ENCODE measurements around the gene CCDC30.

DNA sequence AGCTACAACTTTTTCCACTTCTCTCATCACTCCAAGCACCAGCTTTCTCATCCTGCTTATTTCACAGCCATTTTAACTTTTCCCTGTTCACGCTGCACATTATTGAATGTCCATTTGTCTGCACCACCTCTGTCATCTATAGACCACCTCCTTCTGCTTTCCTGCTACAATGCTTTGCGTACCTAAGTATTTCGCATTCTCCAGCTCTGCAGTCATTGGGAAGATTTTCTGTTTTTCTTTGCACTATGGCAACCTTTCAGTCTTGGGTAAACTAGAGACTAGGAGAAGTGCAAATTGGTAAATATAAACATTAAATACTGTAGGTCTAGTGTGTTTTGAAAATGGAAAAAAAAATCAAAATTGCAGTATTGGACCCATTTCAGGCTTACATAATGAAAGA, 835 bp downstream of the CCDC30 start:
- TF ChIP-seq, protein P1, sequence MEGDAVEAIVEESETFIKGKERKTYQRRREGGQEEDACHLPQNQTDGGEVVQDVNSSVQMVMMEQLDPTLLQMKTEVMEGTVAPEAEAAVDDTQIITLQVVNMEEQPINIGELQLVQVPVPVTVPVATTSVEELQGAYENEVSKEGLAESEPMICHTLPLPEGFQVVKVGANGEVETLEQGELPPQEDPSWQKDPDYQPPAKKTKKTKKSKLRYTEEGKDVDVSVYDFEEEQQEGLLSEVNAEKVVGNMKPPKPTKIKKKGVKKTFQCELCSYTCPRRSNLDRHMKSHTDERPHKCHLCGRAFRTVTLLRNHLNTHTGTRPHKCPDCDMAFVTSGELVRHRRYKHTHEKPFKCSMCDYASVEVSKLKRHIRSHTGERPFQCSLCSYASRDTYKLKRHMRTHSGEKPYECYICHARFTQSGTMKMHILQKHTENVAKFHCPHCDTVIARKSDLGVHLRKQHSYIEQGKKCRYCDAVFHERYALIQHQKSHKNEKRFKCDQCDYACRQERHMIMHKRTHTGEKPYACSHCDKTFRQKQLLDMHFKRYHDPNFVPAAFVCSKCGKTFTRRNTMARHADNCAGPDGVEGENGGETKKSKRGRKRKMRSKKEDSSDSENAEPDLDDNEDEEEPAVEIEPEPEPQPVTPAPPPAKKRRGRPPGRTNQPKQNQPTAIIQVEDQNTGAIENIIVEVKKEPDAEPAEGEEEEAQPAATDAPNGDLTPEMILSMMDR (IDR thresholded peaks at IDR 0.05), result no peak
- TF ChIP-seq EP300 (IDR thresholded peaks at IDR 0.05), result no peak
